ENCODE measurements around the gene HDAC9. TPM values are rescaled to one million over a fixed set of nuclear protein-coding genes. Genes with fewer than 3 reads are reported as not detected.

HDAC9 gene
- polyA plus RNA-seq, result 1 to 10 TPM; 1.0 to 6.2 (median 3.8) TPM

GRCh38 chr7:18495412-18496340 is at the start of gene HDAC9:
TSS of gene HDAC9 (plus strand) at chr7:18495749. CDS start at chr7:18496303, 554 bp downstream.
- WGBS, 3 donors, result 13 to 16% (median 13%) methylated on average over 18 of the region's 18 CpGs
- no peak within 1 kb of the TSS for H3K27ac ChIP-seq (ENCODE audit: low read depth, low read length)

- WGBS, 3 donors, result 75 to 84% (median 82%) methylated on average over 4 of the region's 4 CpGs
- H3K27ac ChIP-seq (ENCODE audit: low read depth, low read length), result no peak overlapping the region
Measured at GRCh38 chr7:18445916-18446520, 49.5 kb upstream of the HDAC9 start.

GRCh38 chr7:18450019-18450418 is 45.5 kb upstream of the HDAC9 start:
- H3K27ac ChIP-seq (ENCODE audit: low read depth, low read length), result no peak overlapping the region

- no peak overlapping the region for H3K27ac ChIP-seq (ENCODE audit: low read depth, low read length)
Measured at GRCh38 chr7:18455606-18456005, 39.9 kb upstream of the HDAC9 start.

GRCh38 chr7:18457832-18458231 is 37.7 kb upstream of the HDAC9 start:
- WGBS, 3 donors, result 47 to 55% (median 52%) methylated on average over 6 of the region's 6 CpGs
- H3K27ac ChIP-seq (ENCODE audit: low read depth, low read length), result no peak overlapping the region

GRCh38 chr7:18458830-18459229 is 36.7 kb upstream of the HDAC9 start:
- 57 to 75% (median 66%) methylated on average over 5 of the region's 5 CpGs for WGBS, 3 donors
- H3K27ac ChIP-seq (ENCODE audit: low read depth, low read length), result no peak overlapping the region

GRCh38 chr7:18459484-18460245 is 35.9 kb upstream of the HDAC9 start:
- no peak overlapping the region for H3K27ac ChIP-seq (ENCODE audit: low read depth, low read length)

GRCh38 chr7:18461785-18462467 is 33.6 kb upstream of the HDAC9 start:
- WGBS, 3 donors, result 78 to 90% (median 89%) methylated on average over 3 of the region's 3 CpGs

More at GRCh38 chr7:18459484-18460245, 35.9 kb upstream of the HDAC9 start:
- WGBS, 3 donors, result 66 to 78% (median 76%) methylated on average over 5 of the region's 5 CpGs

GRCh38 chr7:18464830-18465229 is 30.7 kb upstream of the HDAC9 start:
- 87 to 100% (median 95%) methylated on average over 1 of the region's 1 CpG for WGBS, 3 donors
- H3K27ac ChIP-seq (ENCODE audit: low read depth, low read length), result no peak overlapping the region

More at GRCh38 chr7:18461785-18462467, 33.6 kb upstream of the HDAC9 start:
- H3K27ac ChIP-seq (ENCODE audit: low read depth, low read length), result no peak overlapping the region

GRCh38 chr7:18467011-18467410 is 28.5 kb upstream of the HDAC9 start:
- WGBS, 3 donors, result 79 to 84% (median 83%) methylated on average over 1 of the region's 1 CpG
- no peak overlapping the region for H3K27ac ChIP-seq (ENCODE audit: low read depth, low read length)

GRCh38 chr7:18468795-18469194 is 26.8 kb upstream of the HDAC9 start:
- no peak overlapping the region for H3K27ac ChIP-seq (ENCODE audit: low read depth, low read length)

- WGBS, 3 donors, result 51 to 67% (median 64%) methylated on average over 1 of the region's 1 CpG
- H3K27ac ChIP-seq (ENCODE audit: low read depth, low read length), result no peak overlapping the region
Measured at GRCh38 chr7:18469316-18469715, 26.2 kb upstream of the HDAC9 start.

- H3K27ac ChIP-seq (ENCODE audit: low read depth, low read length), result no peak overlapping the region
Measured at GRCh38 chr7:18471476-18472160, 23.9 kb upstream of the HDAC9 start.

- whole genome bisulfite sequencing, 3 donors, result 93 to 98% (median 95%) methylated on average over 2 of the region's 2 CpGs
- H3K27ac ChIP-seq (ENCODE audit: low read depth, low read length), result no peak overlapping the region
Measured at GRCh38 chr7:18472161-18472483, 23.4 kb upstream of the HDAC9 start.

- WGBS, 3 donors, result 89 to 98% (median 94%) methylated on average over 2 of the region's 2 CpGs
- H3K27ac ChIP-seq (ENCODE audit: low read depth, low read length), result no peak overlapping the region
Measured at GRCh38 chr7:18473119-18473518, 22.4 kb upstream of the HDAC9 start.

- H3K27ac ChIP-seq (ENCODE audit: low read depth, low read length), result no peak overlapping the region
- 78 to 93% (median 82%) methylated on average over 1 of the region's 1 CpG for WGBS, 3 donors
Measured at GRCh38 chr7:18474944-18475343, 20.6 kb upstream of the HDAC9 start.

GRCh38 chr7:18475488-18475887 is 20.1 kb upstream of the HDAC9 start:
- H3K27ac ChIP-seq (ENCODE audit: low read depth, low read length), result no peak overlapping the region
- 48 to 92% (median 85%) methylated on average over 2 of the region's 2 CpGs for WGBS, 3 donors

- no peak overlapping the region for H3K27ac ChIP-seq (ENCODE audit: low read depth, low read length)
- 87 to 98% (median 96%) methylated on average over 1 of the region's 1 CpG for WGBS, 3 donors
Measured at GRCh38 chr7:18481776-18482175, 13.8 kb upstream of the HDAC9 start.

Measured in adipose tissue (tissue), 3 donors.